ENCODE data around the gene PFDN2. TPM values are rescaled to one million over a fixed set of nuclear protein-coding genes. Genes with fewer than 3 reads are reported as not detected.
"Not testable (repeated sequence)": the region's sequence is repeated elsewhere in the genome, so short reads cannot be mapped to it uniquely, and the experiment has no call there.

PFDN2 gene
- total RNA-seq, 1 donor from 2014 or later = 53.7 TPM

- DNase-seq (ENCODE audit: low read depth) = peak; percentile 57
Observed at GRCh38 chr1:161139766-161140165, 21.9 kb upstream of the PFDN2 start.

GRCh38 chr1:161138431-161138830, 20.6 kb upstream of the PFDN2 start:
- no peak for DNase-seq (ENCODE audit: low read depth)

- peak; percentile 35 for DNase-seq (ENCODE audit: low read depth)
Observed at GRCh38 chr1:161137881-161138280, 20.0 kb upstream of the PFDN2 start.

DNA sequence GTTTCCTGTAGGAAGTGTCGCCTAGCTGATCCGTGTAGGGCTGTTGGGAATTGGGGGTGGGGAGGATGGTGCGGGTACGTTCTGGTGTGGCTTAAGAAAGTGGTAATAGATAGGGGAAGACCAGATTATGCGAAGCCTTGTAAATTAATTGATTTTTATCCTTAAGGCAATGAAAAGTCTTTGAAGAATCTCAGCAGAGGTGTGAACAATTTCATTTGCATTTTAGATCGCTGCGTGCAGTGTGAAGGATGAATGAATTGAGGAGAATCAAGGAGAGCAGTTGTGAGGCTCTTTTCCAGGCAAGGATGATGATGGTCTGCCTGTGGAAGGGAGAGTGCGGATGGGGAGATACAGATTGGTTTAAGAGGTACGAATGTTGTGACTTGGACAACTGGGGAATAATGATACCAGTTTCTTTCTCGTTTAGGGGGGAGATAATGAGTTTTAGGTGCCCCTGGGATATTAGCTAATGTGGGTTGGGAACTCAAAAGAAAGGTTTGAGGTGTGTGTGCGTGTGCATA, 15.4 kb upstream of the PFDN2 start:
- no peak for DNase-seq (ENCODE audit: low read depth)

- peak; percentile 97 for DNase-seq (ENCODE audit: low read depth)
Observed at GRCh38 chr1:161132410-161133219, 14.8 kb upstream of the PFDN2 start, which contains the start of gene DEDD. Gene DEDD (minus strand): TSS chr1:161132667. CDS start chr1:161124462, 8,205 bp downstream.

GRCh38 chr1:161131523-161132409, 13.9 kb upstream of the PFDN2 start:
- peak; percentile 53 for DNase-seq (ENCODE audit: low read depth)

- no peak for DNase-seq (ENCODE audit: low read depth)
Observed at GRCh38 chr1:161130266-161130665, 12.4 kb upstream of the PFDN2 start.

DNA sequence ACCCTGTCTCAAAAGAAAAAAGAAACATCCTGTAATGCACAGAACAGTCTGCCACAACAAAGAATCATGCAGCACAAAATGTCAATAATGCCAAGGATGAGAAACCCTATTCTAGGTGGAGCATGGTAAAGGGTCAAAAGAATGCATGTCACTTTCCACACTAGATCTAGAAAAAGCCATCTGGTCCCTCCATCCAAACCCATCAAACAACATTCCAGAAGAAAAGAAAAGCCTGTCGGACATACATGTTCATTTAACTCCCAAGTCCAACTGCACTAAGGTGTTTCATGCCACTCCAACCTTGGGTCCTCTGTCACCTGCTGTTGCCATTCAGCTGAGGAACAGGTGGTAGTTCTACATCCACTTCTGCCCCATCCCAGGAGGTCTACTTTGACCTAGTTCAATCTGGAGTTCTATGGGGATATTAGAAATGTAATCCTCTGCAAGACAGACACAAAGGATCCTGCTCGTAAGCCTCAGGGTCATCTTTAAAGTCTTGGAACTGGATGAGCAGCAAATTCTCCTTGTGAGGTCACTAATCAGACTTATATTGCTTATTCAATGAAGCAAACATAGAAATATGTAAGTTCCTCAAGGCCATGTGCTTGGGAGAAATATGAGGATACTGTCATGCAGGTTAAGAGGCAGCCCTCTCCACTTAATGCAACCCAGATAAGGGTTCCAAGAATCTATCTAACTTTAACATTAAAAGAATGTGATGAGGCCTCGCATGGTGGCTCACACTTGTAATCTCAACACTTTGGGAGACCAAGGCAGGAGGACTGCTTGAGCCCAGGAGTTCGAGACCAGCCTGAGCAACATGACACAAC, 11.0 kb upstream of the PFDN2 start:
- DNase-seq (ENCODE audit: low read depth) = peak; percentile 61

GRCh38 chr1:161127649-161128048, 9.8 kb upstream of the PFDN2 start:
- DNase-seq (ENCODE audit: low read depth) = peak; percentile 72

GRCh38 chr1:161122967-161123366, 5.1 kb upstream of the PFDN2 start:
- no peak for DNase-seq (ENCODE audit: low read depth)

- DNase-seq (ENCODE audit: low read depth) = no peak
Observed at GRCh38 chr1:161121834-161122233, 4.0 kb upstream of the PFDN2 start.

- no peak for DNase-seq (ENCODE audit: low read depth)
Observed at GRCh38 chr1:161121042-161121650, 3.3 kb upstream of the PFDN2 start.

- peak; percentile 41 for DNase-seq (ENCODE audit: low read depth)
Observed at GRCh38 chr1:161119092-161119903, 1.5 kb upstream of the PFDN2 start.

- DNase-seq (ENCODE audit: low read depth) = not testable (repeated sequence)
Observed at GRCh38 chr1:161115961-161116360, 1.9 kb downstream of the PFDN2 start.

DNA sequence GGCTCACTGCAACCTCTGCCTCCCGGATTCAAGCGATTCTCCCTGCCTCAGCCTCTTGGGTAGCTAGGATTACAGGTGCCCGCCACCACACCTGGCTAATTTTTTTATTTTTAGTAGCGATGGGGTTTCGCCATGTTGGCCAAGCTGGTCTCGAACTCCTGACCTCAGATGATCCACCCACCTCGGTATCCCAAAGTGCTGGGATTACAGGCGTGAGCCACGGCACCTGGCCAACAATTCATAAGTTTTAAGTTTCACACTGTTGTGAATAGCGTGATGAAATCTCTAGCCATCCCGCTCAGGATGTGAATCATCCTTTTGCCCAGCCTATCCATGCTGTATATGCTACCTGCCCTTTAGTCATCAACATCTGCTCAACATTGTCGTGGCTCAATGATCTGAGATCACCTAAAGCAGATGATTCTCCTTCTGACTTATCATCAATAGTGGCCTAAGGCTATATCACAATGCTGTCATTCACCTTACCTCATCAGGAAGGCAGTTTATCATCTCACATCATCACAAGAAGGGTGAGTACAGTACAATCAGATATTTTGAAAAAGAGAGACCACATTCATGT, 2.6 kb downstream of the PFDN2 start:
- peak; percentile 34 for DNase-seq (ENCODE audit: low read depth)

- no peak for DNase-seq (ENCODE audit: low read depth)
Observed at GRCh38 chr1:161114556-161114955, 3.3 kb downstream of the PFDN2 start.

DNA sequence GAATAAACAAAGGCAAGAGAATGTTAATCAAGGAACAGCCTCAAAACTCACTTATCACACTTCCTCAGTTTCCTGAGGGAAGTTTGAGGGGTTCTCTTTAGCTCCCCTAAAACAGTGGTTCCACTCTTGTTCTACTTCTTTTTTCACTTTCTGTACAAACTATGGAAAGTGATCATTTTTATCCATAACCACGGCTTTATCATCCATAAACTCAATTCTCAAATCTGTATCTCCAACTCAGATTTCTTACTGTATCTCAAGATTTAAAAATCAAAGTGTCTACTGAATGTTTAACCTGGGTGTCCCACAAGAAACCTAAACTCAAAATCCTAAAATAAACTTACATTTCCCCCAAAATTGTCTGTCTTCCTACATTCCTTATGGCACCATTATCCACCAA, 3.9 kb downstream of the PFDN2 start:
- no peak for DNase-seq (ENCODE audit: low read depth)

DNA sequence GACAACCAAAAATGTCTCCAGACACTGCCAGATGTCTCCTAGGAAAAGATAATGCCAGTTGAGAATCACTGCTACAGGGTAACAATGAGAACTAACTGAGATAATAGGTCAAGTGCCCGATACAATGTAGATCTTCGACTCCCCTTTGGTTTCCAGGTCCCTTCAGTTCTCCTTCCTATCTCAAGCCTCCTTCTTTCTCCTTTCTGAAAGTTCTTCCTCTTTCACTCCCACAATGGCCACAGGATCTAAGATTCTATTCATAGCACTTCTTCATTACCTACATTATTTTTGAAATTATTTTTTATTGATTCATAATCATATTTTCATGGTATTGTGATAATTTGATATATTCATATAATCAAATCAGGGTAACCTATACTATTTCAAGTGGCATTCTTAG, 6.3 kb downstream of the PFDN2 start:
- no peak for DNase-seq (ENCODE audit: low read depth)

- no peak for DNase-seq (ENCODE audit: low read depth)
Observed at GRCh38 chr1:161111117-161111516, 6.7 kb downstream of the PFDN2 start.
